H1 (cell line): ENCODE measurements around the gene CBARP. TPM values are rescaled to one million over a fixed set of nuclear protein-coding genes. Genes with fewer than 3 reads are reported as not detected.

Source experiments
- CBX5 ChIP-seq: fragments of 300-800, 300-1000 bp; sonication (generic); IDR thresholded peaks from 2 replicates; pipeline ENCODE4 v1.7.1; 2016; ENCODE audit warnings: antibody characterized with exemption, low read length, low read depth
- EP300 ChIP-seq, 2 experiments: IDR thresholded peaks; 1 replicate in 1 of 2; 2 replicates in 1 of 2; pipeline ENCODE4 v1.6.1; 2011 to 2012; ENCODE audit warnings: low read depth in 2 of 2, low read length in 2 of 2, mild to moderate bottlenecking in 2 of 2, borderline replicate concordance in 1 of 2, inconsistent platforms in 1 of 2, moderate library complexity in 1 of 2
- FOSL1 ChIP-seq: IDR thresholded peaks from 2 replicates; pipeline ENCODE4 v1.6.1; 2011; ENCODE audit warnings: mild to moderate bottlenecking, low read depth, low read length, moderate library complexity; ENCODE audit not compliant: insufficient read depth
- HDAC2 ChIP-seq, 2 experiments: fragments of 300-600 bp in 1 of 2; sonication (generic) in 1 of 2; IDR thresholded peaks; 2 replicates each; pipeline ENCODE4 v1.6.1; 2011 to 2012; ENCODE audit warnings: low read depth in 2 of 2, low read length in 2 of 2, mild to moderate bottlenecking in 2 of 2, moderate library complexity in 2 of 2, borderline replicate concordance in 1 of 2, inconsistent platforms in 1 of 2
- KDM5A ChIP-seq: fragments of 200-600 bp; IDR thresholded peaks from 2 replicates; pipeline ENCODE4 v1.7.1; 2012; ENCODE audit warnings: mild to moderate bottlenecking, low read length, inconsistent platforms, mixed read lengths
- PHF8 ChIP-seq: fragments of 200-600 bp; sonication (generic); conservative IDR thresholded peaks from 2 replicates; pipeline ENCODE4 v1.7.1; 2012; ENCODE audit warnings: low read depth, mild to moderate bottlenecking, inconsistent platforms, low read length, moderate library complexity
- RBBP5 ChIP-seq: IDR thresholded peaks from 2 replicates; pipeline ENCODE4 v1.7.1; 2012; ENCODE audit warnings: low read depth, mild to moderate bottlenecking, inconsistent platforms, low read length, moderate library complexity, borderline replicate concordance
- polyA plus RNA-seq, 7 experiments: library from polyadenylated mRNA; depleted of rRNA in 3 of 7; stranded (reverse) in 5 of 7; unstranded in 2 of 7; fragments of >200 nt in 5 of 7; fragments of 200-250 nt in 2 of 7; gene quantifications; 1 replicate in 5 of 7; 2 replicates in 1 of 7; 4 replicates in 1 of 7; pipeline versions ENCODE4 v1.2.1 to v1.2.3, GENCODE V29; 2011 to 2013; ENCODE audit warnings: missing spikeins in 2 of 7, mixed read lengths in 2 of 7
- total RNA-seq: library from RNA; stranded (reverse); fragmentation: NEBNext Ultra II Directional; extraction: Animal tissue kit (Norgen Biotek cat#: 25700); gene quantifications from 2 replicates; pipeline ENCODE4 v1.2.1, GENCODE V29; 2021

The CBARP gene
- total and polyA plus RNA-seq, 2 of the 8 experiments (the other 6 are each of a cell fraction or from before 2014, with no cell fraction given): 4.9 to 14.7 TPM

DNA sequence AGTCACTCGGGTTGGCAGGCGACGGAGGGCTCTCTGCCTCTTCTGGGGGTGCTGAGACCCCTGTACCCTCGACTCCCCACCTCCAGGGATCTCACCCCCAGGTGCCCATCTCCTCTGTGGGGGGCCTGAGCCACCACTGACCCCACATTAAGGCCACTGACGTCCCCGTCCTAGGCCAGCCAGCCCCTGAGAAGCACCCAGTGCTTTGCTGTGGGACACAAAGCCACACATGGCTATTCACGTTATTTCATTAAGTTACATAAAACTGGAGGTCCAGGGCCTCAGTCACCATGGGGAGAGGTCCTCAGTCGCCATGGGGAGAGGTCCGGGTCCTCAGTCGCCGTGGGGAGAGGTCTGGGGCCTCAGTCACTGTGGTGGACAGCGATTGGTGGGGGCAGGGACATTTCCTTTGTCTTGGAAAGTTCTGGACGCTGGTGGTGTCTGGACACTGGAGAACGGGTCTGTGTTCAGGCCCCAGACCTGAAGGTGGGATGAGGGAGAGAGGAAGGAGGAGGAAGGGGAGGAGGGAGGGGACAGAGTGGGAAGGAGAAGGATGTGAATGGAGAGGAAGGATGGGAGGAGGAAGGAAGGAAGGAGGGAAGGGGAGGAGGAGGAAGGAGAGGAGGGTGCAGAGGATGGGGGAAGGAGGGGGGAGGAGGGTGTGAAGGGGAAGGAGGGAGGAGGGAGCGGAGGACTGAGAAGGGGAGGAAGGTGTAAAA is 43.9 kb upstream of the CBARP start (continued):
- TF ChIP-seq PHF8: no peak
- TF ChIP-seq FOSL1: no peak
- TF ChIP-seq CBX5: no peak
- no peak for TF ChIP-seq EP300 (IDR thresholded peaks at IDR 0.05; ENCODE audit: borderline replicate concordance in 1 of 2, low read depth in 2 of 2, low read length in 2 of 2)
- TF ChIP-seq KDM5A: no peak
- no peak for TF ChIP-seq RBBP5
- no peak for TF ChIP-seq HDAC2 (IDR thresholded peaks at IDR 0.05; ENCODE audit: borderline replicate concordance in 1 of 2, low read depth in 2 of 2, low read length in 2 of 2)
- TF ChIP-seq, all 59 proteins: peak for 0
